Cardiac septum (tissue), 1 donor: ENCODE data around the gene ZSCAN25. TPM values are rescaled to one million over a fixed set of nuclear protein-coding genes. Genes with fewer than 3 reads are reported as not detected.

ENCODE experiments used
- DNase-seq: peaks from one replicate; pipeline ENCODE4 v3.0.0-alpha.2; 2020; ENCODE audit warnings: low spot score
- intact Hi-C: fragments of 100-400 bp; cut with DNase I; formaldehyde crosslinking; loops from one replicate; pipeline ENCODE4 v1.14.0; 2022
- total RNA-seq: library from RNA; stranded (reverse); fragmentation: NEBNext Ultra II Directional; extraction: Animal tissue kit (Norgen Biotek cat#: 25700); gene quantifications from one replicate; pipeline ENCODE4 v1.2.1, GENCODE V29; 2021
- donor health status: DM: no; HTN: no; CAD: no.

The ZSCAN25 gene
- total RNA-seq, 1 donor from 2014 or later: 10.4 TPM

GRCh38 chr7:99679032-99679399 lies 62.3 kb downstream of the ZSCAN25 start:
- no peak for DNase-seq
- intact Hi-C loops: no loop called here

GRCh38 chr7:99679400-99680191 lies 62.9 kb downstream of the ZSCAN25 start, which contains the start of gene CYP3A5:
TSS of gene CYP3A5 (minus strand) at chr7:99679996. CDS start at chr7:99679896, 100 bp downstream.
- intact Hi-C loops: no loop called here
- no peak for DNase-seq

Other genes starting within 250 kb of the ZSCAN25 start
- gene ARPC1B, start 242.2 kb upstream of the ZSCAN25 start, total RNA-seq: 40.4 TPM
- 95.6 TPM for gene PDAP1, start 208.3 kb upstream of the ZSCAN25 start, total RNA-seq
- gene BUD31, start 208.0 kb upstream of the ZSCAN25 start, total RNA-seq: 46.5 TPM
- gene PTCD1, start 178.1 kb upstream of the ZSCAN25 start, total RNA-seq: 3.4 TPM
- 15.0 TPM for gene CPSF4, start 178.0 kb upstream of the ZSCAN25 start, total RNA-seq
- 516 TPM for gene ATP5MF, start 150.8 kb upstream of the ZSCAN25 start, total RNA-seq
- gene ZNF789, start 144.1 kb upstream of the ZSCAN25 start, total RNA-seq: 3.8 TPM
- gene ZNF394, start 116.7 kb upstream of the ZSCAN25 start, total RNA-seq: 14.9 TPM
- 7.0 TPM for gene ZKSCAN5, start 112.3 kb upstream of the ZSCAN25 start, total RNA-seq
- 4.9 TPM for gene FAM200A, start 64.8 kb upstream of the ZSCAN25 start, total RNA-seq
- gene ZNF655, start 58.3 kb upstream of the ZSCAN25 start, total RNA-seq: 42.1 TPM
- not detected for gene TMEM225B, start 18.7 kb upstream of the ZSCAN25 start, total RNA-seq
- 0.13 TPM for gene CYP3A5, start 63.0 kb downstream of the ZSCAN25 start, total RNA-seq
- gene CYP3A7, start 118.2 kb downstream of the ZSCAN25 start, total RNA-seq: not detected
- not detected for gene CYP3A4, start 167.2 kb downstream of the ZSCAN25 start, total RNA-seq
- not detected for gene CYP3A43, start 211.1 kb downstream of the ZSCAN25 start, total RNA-seq